GM10248 (cell line): ENCODE data around the gene COX5B.
A peak's percentile ranks its signal among the peaks of the same experiment; 100 is the strongest.
"Not testable (repeated sequence)": the region's sequence is repeated elsewhere in the genome, so short reads cannot be mapped to it uniquely, and the experiment has no call there.

Source experiments
- CTCF ChIA-PET: fragments of 300-600 bp; sonication (Branson Sonifier 250); formaldehyde crosslinking; extraction: SDS; loops from one replicate; lab custom pipeline; 2021; ENCODE audit warnings: antibody characterized with exemption; lab: Yijun Ruan, JAX
- POLR2A ChIA-PET: fragments of 350-650 bp; sonication (Branson Sonifier 250); formaldehyde crosslinking; extraction: SDS; loops from one replicate; lab custom pipeline; 2020; ENCODE audit warnings: antibody characterized with exemption; lab: Yijun Ruan, JAX
- DNase-seq: peaks from one replicate; pipeline ENCODE4 v3.0.0; 2012; ENCODE audit errors: extremely low spot score
- TF ChIP-seq, protein P1 (sequence below): IDR thresholded peaks from 2 replicates; pipeline ENCODE4 v1.5.1; 2012; ENCODE audit warnings: mild to moderate bottlenecking, low read depth; ENCODE audit errors: extremely low read depth, missing control alignments, control extremely low read depth

The COX5B gene

DNA sequence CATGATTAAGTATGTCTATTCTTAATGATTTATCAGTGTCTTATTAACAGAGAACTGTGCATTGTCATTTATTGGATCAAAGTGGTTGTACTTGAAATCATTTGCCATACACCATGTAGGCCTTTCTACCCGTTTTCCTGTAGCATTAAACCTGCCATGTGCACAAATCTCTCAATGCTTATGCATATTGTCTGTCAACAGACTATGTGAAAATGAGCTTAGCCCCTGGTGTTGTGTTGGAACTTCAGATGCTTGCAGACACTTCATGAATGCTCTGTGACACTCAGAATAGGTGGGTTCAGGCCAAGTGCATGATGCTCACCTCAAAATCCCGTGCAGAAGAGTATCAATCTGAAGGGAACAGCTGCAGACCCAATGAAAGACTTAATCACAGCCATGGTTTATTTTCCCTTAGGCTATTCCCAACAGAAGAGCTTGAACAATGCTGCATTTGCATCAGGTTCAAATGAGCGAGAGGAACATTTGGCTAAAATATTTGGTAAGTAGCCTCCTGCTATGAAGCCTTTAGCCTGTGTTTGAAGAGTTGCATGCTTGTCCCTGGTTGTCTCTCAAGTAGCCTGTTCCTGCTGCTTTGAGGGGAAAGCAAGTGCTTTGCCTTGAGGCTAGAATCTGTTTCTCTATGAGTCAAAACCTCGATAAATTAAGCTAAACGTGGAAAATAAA lies 29.7 kb downstream of the COX5B start:
- TF ChIP-seq, protein P1, sequence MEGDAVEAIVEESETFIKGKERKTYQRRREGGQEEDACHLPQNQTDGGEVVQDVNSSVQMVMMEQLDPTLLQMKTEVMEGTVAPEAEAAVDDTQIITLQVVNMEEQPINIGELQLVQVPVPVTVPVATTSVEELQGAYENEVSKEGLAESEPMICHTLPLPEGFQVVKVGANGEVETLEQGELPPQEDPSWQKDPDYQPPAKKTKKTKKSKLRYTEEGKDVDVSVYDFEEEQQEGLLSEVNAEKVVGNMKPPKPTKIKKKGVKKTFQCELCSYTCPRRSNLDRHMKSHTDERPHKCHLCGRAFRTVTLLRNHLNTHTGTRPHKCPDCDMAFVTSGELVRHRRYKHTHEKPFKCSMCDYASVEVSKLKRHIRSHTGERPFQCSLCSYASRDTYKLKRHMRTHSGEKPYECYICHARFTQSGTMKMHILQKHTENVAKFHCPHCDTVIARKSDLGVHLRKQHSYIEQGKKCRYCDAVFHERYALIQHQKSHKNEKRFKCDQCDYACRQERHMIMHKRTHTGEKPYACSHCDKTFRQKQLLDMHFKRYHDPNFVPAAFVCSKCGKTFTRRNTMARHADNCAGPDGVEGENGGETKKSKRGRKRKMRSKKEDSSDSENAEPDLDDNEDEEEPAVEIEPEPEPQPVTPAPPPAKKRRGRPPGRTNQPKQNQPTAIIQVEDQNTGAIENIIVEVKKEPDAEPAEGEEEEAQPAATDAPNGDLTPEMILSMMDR = no peak
- POLR2A ChIA-PET = no interaction called here
- no peak for DNase-seq
- CTCF ChIA-PET = interaction anchor here (0.7 to 4.0 kb wide), 7 partner anchors 9 to 85 kb away, joined by 3 to 40 read pairs (median 4); partner anchors contain the start of gene ACTR1B

DNA sequence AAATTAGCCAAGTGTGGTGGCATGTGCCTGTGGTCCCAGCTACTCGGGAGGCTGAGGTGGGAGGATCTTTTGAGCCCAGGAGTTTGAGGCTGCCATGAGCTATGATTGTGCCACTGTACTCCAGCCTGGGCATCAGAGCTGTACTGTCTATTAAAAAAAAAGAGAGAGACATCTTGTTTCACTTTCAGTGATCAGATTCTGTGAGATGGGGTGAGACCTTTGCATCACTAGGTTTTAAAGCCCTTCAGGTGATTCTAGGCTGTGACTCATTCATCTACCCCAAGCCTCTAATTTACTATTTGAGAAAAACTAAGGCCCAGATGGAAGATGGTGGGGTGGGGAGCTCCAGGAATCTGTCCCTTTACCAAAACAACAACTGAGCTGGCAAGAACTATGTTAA lies 30.8 kb downstream of the COX5B start:
- TF ChIP-seq, protein P1 = no peak
- ChIA-PET POLR2A (interaction anchor here (1.1 kb wide), 2 partner anchors 14 to 31 kb away, joined by 3 to 4 read pairs; partner anchors contain the start of gene COX5B), CTCF (interaction anchor here (1.2 to 4.0 kb wide), 6 partner anchors 12 to 86 kb away, joined by 3 to 40 read pairs (median 10); partner anchors contain the start of gene ACTR1B)
- DNase-seq = no peak

DNA sequence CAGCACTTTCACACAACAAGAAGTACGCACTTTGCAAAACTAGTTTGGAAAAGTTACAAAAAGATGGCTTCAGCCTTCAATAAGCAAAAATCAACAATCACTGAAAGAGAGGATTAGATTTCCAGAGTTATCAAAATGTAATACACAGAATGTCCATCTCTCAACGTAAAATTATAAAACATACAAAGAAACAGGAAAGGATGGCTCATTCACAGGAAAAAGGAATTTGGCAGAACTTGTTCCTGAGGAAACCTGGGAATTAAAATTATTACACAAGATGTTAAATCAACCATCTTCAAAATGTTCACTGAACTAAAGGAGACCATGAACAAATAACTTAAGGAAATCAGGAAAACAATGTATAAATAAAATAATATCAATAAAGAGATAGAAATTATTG lies 31.6 kb downstream of the COX5B start:
- CTCF ChIA-PET = interaction anchor here (1.3 to 4.0 kb wide), 5 partner anchors 13 to 87 kb away, joined by 3 to 40 read pairs (median 17); partner anchors contain the start of gene ACTR1B
- TF ChIP-seq, protein P1 = no peak
- no peak for DNase-seq
- POLR2A ChIA-PET = interaction anchor here (1.1 kb wide), 1 partner anchor 15 kb away, joined by 3 read pairs; no protein-coding TSS in a partner anchor

DNA sequence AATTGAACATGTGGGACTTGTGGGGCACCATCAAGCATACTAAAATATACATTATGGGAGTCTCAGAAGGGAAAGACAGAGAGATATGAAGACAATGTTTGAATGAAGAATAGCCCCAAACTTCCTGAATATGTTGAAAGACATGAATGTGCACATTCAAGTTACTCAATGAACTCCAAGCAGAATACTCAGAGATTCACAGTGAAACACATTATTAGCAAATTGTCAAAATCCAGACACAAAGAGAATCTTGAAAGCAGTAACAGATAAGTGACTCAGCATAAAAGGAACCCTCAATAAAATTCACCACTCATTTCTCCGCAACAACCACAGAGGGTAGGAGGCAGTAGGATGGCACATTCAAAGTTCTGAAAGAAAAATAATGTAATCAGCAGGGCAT lies 32.4 kb downstream of the COX5B start:
- no peak for DNase-seq
- TF ChIP-seq, protein P1 = no peak
- ChIA-PET CTCF (interaction anchor here (0.6 to 4.0 kb wide), 2 partner anchors 87 to 1159 kb away, joined by 3 to 17 read pairs; no protein-coding TSS in a partner anchor), POLR2A (no interaction called here)

DNA sequence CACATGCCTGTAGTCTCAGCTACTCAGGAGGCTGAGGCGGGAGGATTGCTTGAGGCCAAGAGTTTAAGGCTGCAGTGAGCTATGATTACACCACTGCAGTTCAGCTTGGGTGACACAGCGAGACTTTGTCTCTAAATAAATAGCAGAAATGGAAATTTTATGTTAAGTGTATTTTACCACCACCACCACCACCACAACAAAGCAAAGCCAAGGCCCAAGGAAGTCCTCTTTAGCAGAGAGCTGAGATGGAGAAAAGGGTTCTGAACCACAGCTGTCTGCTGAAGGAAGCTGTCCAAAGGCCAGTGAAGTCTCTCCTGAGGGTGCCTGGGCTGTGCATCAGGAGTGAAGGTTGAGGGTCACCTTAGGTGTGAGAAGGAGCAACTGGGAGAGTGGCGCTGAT lies 41.4 kb downstream of the COX5B start:
- ChIA-PET CTCF (interaction anchor here (0.9 to 2.6 kb wide), 4 partner anchors 10 to 96 kb away, joined by 3 to 14 read pairs (median 6); partner anchors contain the start of gene COX5B), POLR2A (interaction anchor here (0.6 kb wide), 1 partner anchor 114 kb away, joined by 4 read pairs; no protein-coding TSS in a partner anchor)
- DNase-seq = not testable (repeated sequence)

DNA sequence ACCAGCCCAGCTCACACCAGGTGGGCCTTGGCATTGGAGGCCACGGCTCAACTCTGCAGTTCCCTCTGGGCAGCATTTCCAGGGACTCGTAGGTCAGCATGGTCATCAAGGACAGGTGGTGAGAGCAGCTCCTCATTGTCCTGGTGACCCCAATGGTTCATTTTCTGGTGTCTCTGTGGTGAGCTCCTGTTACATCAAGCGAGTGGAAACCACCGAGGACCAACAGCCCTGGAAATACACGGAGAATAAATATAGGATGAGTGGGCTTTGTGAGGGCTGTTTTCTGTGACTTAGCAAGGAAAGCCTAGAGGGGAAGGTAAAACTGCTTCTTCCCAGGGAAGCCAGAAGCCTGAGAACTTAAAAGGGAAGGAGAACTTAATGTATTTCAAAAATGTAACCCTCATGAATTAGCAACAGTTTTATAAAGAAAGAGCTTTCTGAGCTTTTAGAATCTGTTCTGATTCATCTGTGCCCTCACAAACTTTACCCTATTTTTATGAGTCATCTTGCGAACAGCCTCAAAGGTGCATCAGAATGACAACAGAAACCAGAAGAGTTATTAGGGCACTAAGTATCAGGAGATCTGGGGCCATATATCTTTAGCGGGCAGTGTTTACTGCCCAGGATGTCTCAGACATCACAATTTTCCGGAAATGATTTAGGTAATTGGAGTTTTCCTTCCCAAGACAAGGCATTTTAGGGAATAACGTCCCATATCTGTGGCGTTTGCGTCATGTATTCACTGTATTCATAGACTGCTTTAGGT lies 42.4 kb downstream of the COX5B start:
- DNase-seq = peak; percentile 30
- ChIA-PET POLR2A (interaction anchor here (0.5 kb wide), 1 partner anchor 9 kb away, joined by 3 read pairs; no protein-coding TSS in a partner anchor), CTCF (interaction anchor here (0.9 to 2.6 kb wide), 3 partner anchors 9 to 12 kb away, joined by 3 to 14 read pairs (median 9); no protein-coding TSS in a partner anchor)
- TF ChIP-seq, protein P1 = no peak
